K562 (cell line): Measurements from ENCODE around the gene NUCB2. TPM values are rescaled to one million over a fixed set of nuclear protein-coding genes. Genes with fewer than 3 reads are reported as not detected.

Source experiments
- ATAC-seq: fragments of 200-7000 bp; cut with Tn5 transposase; 3 replicates; pipeline ENCODE4 v1.9.1; 2020; ENCODE audit warnings: moderate library complexity
- BruUV-seq: library from RNA; stranded (reverse); fragments of 400-500 nt; replicated peaks from 2 replicates; lab custom pipeline; 2021; lab: Mats Ljungman, UMichigan
- CTCF ChIA-PET: fragments of 300-600 bp; formaldehyde crosslinking; extraction: SDS; loops from one replicate; lab custom pipeline; 2021; ENCODE audit warnings: low intra/inter-chr PET ratio; lab: Yijun Ruan, JAX
- POLR2A ChIA-PET: fragments of 300-600, 350-650 bp; sonication (Branson Sonifier 250); formaldehyde crosslinking; extraction: SDS; loops from one replicate; lab custom pipeline; 2021; ENCODE audit warnings: antibody characterized with exemption, inconsistent platforms; lab: Yijun Ruan, JAX
- DNase-seq, 4 experiments: peaks; one replicate each; pipeline versions ENCODE4 v3.0.0 to v3.0.0-alpha.2; 2011 to 2018; ENCODE audit warnings: low spot score in 3 of 4, mixed read lengths in 3 of 4; ENCODE audit errors: extremely low read depth in 1 of 4
- FAIRE-seq: peaks from 2 replicates; lab custom pipeline; 2011; peaks lifted over from hg19 to GRCh38; lab: Jason Lieb, UNC
- H2AFZ ChIP-seq: 2 replicates; pipeline ENCODE4 v1.6.0; 2011; ENCODE audit warnings: low read depth, low read length, control low read depth, inconsistent platforms
- H3K27ac ChIP-seq: fragments of 200-600 bp; 3 replicates; pipeline ENCODE4 v1.8.0; 2011; ENCODE audit warnings: low read depth, mild to moderate bottlenecking, control low read depth, inconsistent platforms, low read length, moderate library complexity, mixed read lengths; ENCODE audit errors: extremely low read depth
- H3K27me3 ChIP-seq, 2 experiments: fragments of 300-600 bp in 1 of 2; 2 replicates in 1 of 2; 3 replicates in 1 of 2; pipeline versions ENCODE4 v1.6.0 to v1.8.0; 2011; ENCODE audit warnings: inconsistent platforms in 2 of 2, low read length in 2 of 2, mild to moderate bottlenecking in 1 of 2, mixed read lengths in 1 of 2, moderate library complexity in 1 of 2; ENCODE audit not compliant: control insufficient read depth in 2 of 2, insufficient read depth in 2 of 2
- H3K36me3 ChIP-seq: fragments of 300-600 bp; 3 replicates; pipeline ENCODE4 v1.8.0; 2011; ENCODE audit warnings: mild to moderate bottlenecking, low read length, inconsistent platforms; ENCODE audit not compliant: control insufficient read depth, insufficient read depth
- H3K4me1 ChIP-seq, 2 experiments: fragments of 200-600 bp in 1 of 2; replicated peaks in 1 of 2; 2 replicates in 1 of 2; 3 replicates in 1 of 2; pipeline versions ENCODE4 v1.5.1 to v1.8.0; 2011; ENCODE audit warnings: inconsistent platforms in 2 of 2, low read length in 2 of 2, mild to moderate bottlenecking in 1 of 2, mixed read lengths in 1 of 2, moderate library complexity in 1 of 2; ENCODE audit not compliant: control insufficient read depth in 2 of 2, insufficient read depth in 2 of 2
- H3K4me2 ChIP-seq: 2 replicates; pipeline ENCODE4 v1.6.1; 2011; ENCODE audit warnings: low read length, control low read depth, inconsistent platforms, mixed read lengths; ENCODE audit not compliant: insufficient read depth
- H3K4me3 ChIP-seq: fragments of 200-600 bp; sonication (generic), shearing (Covaris generic); 2 replicates; pipeline ENCODE4 v1.5.1; 2016; ENCODE audit warnings: control low read depth, inconsistent platforms
- H3K79me2 ChIP-seq: fragments of 200-600 bp; 3 replicates; pipeline ENCODE4 v1.8.0; 2011; ENCODE audit warnings: low read length, inconsistent platforms; ENCODE audit not compliant: control insufficient read depth, insufficient read depth
- H3K9ac ChIP-seq, 2 experiments: 2 replicates each; pipeline versions ENCODE4 v1.6.0 to v1.6.1; 2011; ENCODE audit warnings: low read depth in 2 of 2, low read length in 2 of 2, control low read depth in 1 of 2, inconsistent platforms in 1 of 2, mild to moderate bottlenecking in 1 of 2, mixed read lengths in 1 of 2; ENCODE audit not compliant: insufficient read depth in 1 of 2
- H3K9me1 ChIP-seq: one replicate; pipeline ENCODE4 v1.6.0; 2011; ENCODE audit warnings: inconsistent platforms, mild to moderate bottlenecking, low read length, moderate library complexity; ENCODE audit not compliant: control insufficient read depth, insufficient read depth
- H3K9me3 ChIP-seq: replicated peaks from 2 replicates; pipeline ENCODE4 v1.5.1; 2011; ENCODE audit warnings: low read depth, low read length, inconsistent platforms; ENCODE audit not compliant: control insufficient read depth, insufficient read depth
- H4K20me1 ChIP-seq: replicated peaks from 2 replicates; pipeline ENCODE4 v1.6.1; 2011; ENCODE audit warnings: low read length, inconsistent platforms, mixed read lengths; ENCODE audit not compliant: control insufficient read depth, insufficient read depth
- CEBPB ChIP-seq: fragments of 450-650 bp; IDR thresholded peaks from 2 replicates; pipeline ENCODE4 v1.6.1; 2016; ENCODE audit warnings: missing genetic modification characterization, missing compliant biosample characterization
- CHCHD3 ChIP-seq: fragments of 250-450 bp; sonication (Bioruptor Pico); IDR thresholded peaks from 2 replicates; pipeline ENCODE4 v2.1.2; 2022; ENCODE audit warnings: mild to moderate bottlenecking
- GTF3C2 ChIP-seq: IDR thresholded peaks from 3 replicates; pipeline ENCODE4 v1.6.1; 2011; ENCODE audit warnings: borderline replicate concordance, mild to moderate bottlenecking, moderate library complexity; ENCODE audit not compliant: insufficient read length; ENCODE audit errors: extremely low read depth
- NONO ChIP-seq, 2 experiments: fragments of 200-400 bp in 1 of 2; fragments of 450-650 bp in 1 of 2; formaldehyde crosslinking in 1 of 2; IDR thresholded peaks; 2 replicates each; pipeline ENCODE4 v1.6.1; 2017; ENCODE audit warnings: low read depth in 2 of 2, mild to moderate bottlenecking in 2 of 2, moderate library complexity in 2 of 2, low read length in 1 of 2
- PKNOX1 ChIP-seq: fragments of 450-650 bp; IDR thresholded peaks from 2 replicates; pipeline ENCODE4 v1.6.1; 2016
- PTTG1 ChIP-seq: fragments of 450-650 bp; IDR thresholded peaks from 2 replicates; pipeline ENCODE4 v1.6.1; 2016; ENCODE audit warnings: low read depth, mild to moderate bottlenecking, missing genetic modification characterization, missing compliant biosample characterization
- RAD51 ChIP-seq: fragments of 450-650 bp; IDR thresholded peaks from 2 replicates; pipeline ENCODE4 v1.7.1; 2016; ENCODE audit warnings: low read depth, mild to moderate bottlenecking, borderline replicate concordance
- SMARCC2 ChIP-seq: fragments of 450-650 bp; IDR thresholded peaks from 2 replicates; pipeline ENCODE4 v1.6.1; 2017; ENCODE audit warnings: antibody characterized with exemption, moderate library complexity, mild to moderate bottlenecking, low read depth
- SMARCE1 ChIP-seq: fragments of 450-650 bp; IDR thresholded peaks from 2 replicates; pipeline ENCODE4 v1.7.1; 2016; ENCODE audit warnings: mild to moderate bottlenecking
- ZNF589 ChIP-seq: fragments of 200-800 bp; sonication (Bioruptor generic); IDR thresholded peaks from 2 replicates; pipeline ENCODE4 v1.6.1; 2016; ENCODE audit warnings: low read depth, missing genetic modification characterization, missing compliant biosample characterization
- WGBS: fragments of 100-300 bp; shearing (Covaris generic); methylation state at CpG from one replicate; pipeline ENCODE4 v1.1.6; 2016; ENCODE audit warnings: low coverage, mixed read lengths; ENCODE audit not compliant: insufficient coverage; ENCODE audit errors: missing lambda C conversion rate; 5-methylcytosine and 5-hydroxymethylcytosine counted together
- in situ Hi-C: fragments of 300-500 bp; cut with MboI; formaldehyde crosslinking; loops from 4 replicates; pipeline ENCODE4 v1.15.0; 2018; ENCODE audit warnings: inconsistent platforms, mixed read lengths
- intact Hi-C: fragments of 100-400 bp; cut with micrococcal nuclease; formaldehyde crosslinking; loops from 2 replicates; pipeline ENCODE4 v1.14.2; 2022
- polyA plus RNA-seq, 8 experiments: library from polyadenylated mRNA; depleted of rRNA in 4 of 8; stranded (reverse) in 5 of 8; unstranded in 3 of 8; fragments of >200 nt; fragmentation: Nextera tagmentation in 2 of 8; fragmentation: Illumina TruSeq in 1 of 8; extraction: Ambion mirVana in 2 of 8; extraction: Trizol in 1 of 8; gene quantifications; 2 replicates each; pipeline versions ENCODE4 v1.2.1 to v1.2.3, GENCODE V29; 2011 to 2014; ENCODE audit warnings: inconsistent platforms in 1 of 8, missing spikeins in 1 of 8
- total RNA-seq, 7 experiments: library from RNA; depleted of rRNA in 6 of 7; stranded (reverse); fragments of >200 nt in 6 of 7; fragmentation: Illumina TruSeq in 2 of 7; extraction: Trizol in 2 of 7; gene quantifications; 2 replicates each; pipeline versions ENCODE4 v1.2.1 to v1.2.3, GENCODE V29; 2011 to 2021; ENCODE audit warnings: low replicate concordance in 1 of 7

Gene NUCB2
- total and polyA plus RNA-seq, 9 of the 15 experiments (the other 6 are each of a cell fraction or from before 2014, with no cell fraction given): 54.0 to 108 (median 84.6) TPM

GRCh38 chr11:17331669-17332068, 55.1 kb downstream of the NUCB2 start (continued):
- TF ChIP-seq RAD51 (no peak), PTTG1 (tag) (no peak), PKNOX1 (no peak), CHCHD3 (CRISPR knock-in tag) (no peak), SMARCE1 (no peak), ZNF589 (CRISPR knock-in tag) (no peak), CEBPB (tag) (no peak), SMARCC2 (no peak), NONO (IDR thresholded peaks at IDR 0.05; ENCODE audit: low read depth in 2 of 2, low read length in 1 of 2) (no peak)
- TF ChIP-seq, all 486 proteins: peak for 0

GRCh38 chr11:17333799-17334586, 57.5 kb downstream of the NUCB2 start:
- Histone ChIP-seq H3K4me2 (no peak overlapping the region), H3K9me3 (no peaks in the 10 kb centered on the region), H2AFZ (no peak overlapping the region), H3K4me3 (no peak overlapping the region), H3K27me3 (no peaks in the 10 kb centered on the region)
- DNase-seq: no peak
- ATAC-seq: no peak
- no peak for TF ChIP-seq GTF3C2
- TF ChIP-seq, all 486 proteins: peak for 0
- WGBS: 67% methylated on average over 4 of the region's 4 CpGs
- FAIRE-seq: no peak
- Histone ChIP-seq H3K79me2 (no peaks in the 10 kb centered on the region), H4K20me1 (no peaks in the 10 kb centered on the region), H3K9ac (no peak overlapping the region), H3K27ac (no peak overlapping the region), H3K9me1 (no peaks in the 10 kb centered on the region), H3K4me1 (no peaks in the 10 kb centered on the region), H3K36me3 (peaks cover 18% of the 10 kb centered on the region; the same call in 2 of the 3 replicates)
- POLR2A ChIA-PET: interaction anchor here (0.6 to 1.3 kb wide), 4 partner anchors 10 to 214 kb away, joined by 3 read pairs; no protein-coding TSS in a partner anchor
- in situ Hi-C loops (no loop called here), intact Hi-C loops (no loop called here)
- CTCF ChIA-PET: no interaction called here
- no TSS peak for BruUV-seq
